Measurements from ENCODE around the gene FAM98C. TPM values are rescaled to one million over a fixed set of nuclear protein-coding genes. Genes with fewer than 3 reads are reported as not detected.

Gene FAM98C
- total and polyA plus RNA-seq, 2 of the 13 experiments (the other 11 are each of a cell fraction or from before 2014, with no cell fraction given) = 10.0 to 11.5 TPM

GRCh38 chr19:38402967-38403674 is at the start of gene FAM98C (continued):
- TF ChIP-seq MEIS2 (CRISPR knock-in tag; IDR thresholded peaks at IDR 0.05) (peak; percentile 55), E2F5 (CRISPR knock-in tag; conservative IDR thresholded peaks at IDR 0.05) (peak; percentile 83; the same call in 1 of the 2 replicates), DNMT3B (CRISPR knock-in tag; conservative IDR thresholded peaks at IDR 0.05) (no peak), ZNF687 (CRISPR knock-in tag; IDR thresholded peaks at IDR 0.05) (peak; percentile 96), STAT6 (CRISPR knock-in tag; IDR thresholded peaks at IDR 0.05; ENCODE audit: borderline replicate concordance) (peak; percentile 81; the same call in 1 of the 2 replicates), MIER2 (CRISPR knock-in tag; IDR thresholded peaks at IDR 0.05) (0 out of 2 replicates have a peak, but pooled peaks have one; percentile 49), ZNF709 (CRISPR knock-in tag; IDR thresholded peaks at IDR 0.05) (peak; percentile 96), NFYC (CRISPR knock-in tag; IDR thresholded peaks at IDR 0.05) (peak; percentile 95), ZKSCAN5 (CRISPR knock-in tag; IDR thresholded peaks at IDR 0.05) (no peak), JUND (CRISPR knock-in tag; IDR thresholded peaks at IDR 0.05) (no peak), ZNF616 (CRISPR knock-in tag; IDR thresholded peaks at IDR 0.05; ENCODE audit: low read depth) (peak; percentile 80), ZNF30 (CRISPR knock-in tag; IDR thresholded peaks at IDR 0.05) (0 out of 2 replicates have a peak, but pooled peaks have one; percentile 38), NR2F6 (IDR thresholded peaks at IDR 0.05) (no peak), NR2F6 (CRISPR knock-in tag; IDR thresholded peaks at IDR 0.05) (0 out of 2 replicates have a peak, but pooled peaks have one; percentile 37), ZNF335 (CRISPR knock-in tag; IDR thresholded peaks at IDR 0.05) (peak; percentile 56; the same call in 1 of the 2 replicates), CTCF (CRISPR knock-in tag; IDR thresholded peaks at IDR 0.05) (peak; percentile 97), ARNTL (CRISPR knock-in tag; IDR thresholded peaks at IDR 0.05) (peak; percentile 55; the same call in 1 of the 2 replicates), ZNF431 (CRISPR knock-in tag; IDR thresholded peaks at IDR 0.05; ENCODE audit: borderline replicate concordance, low read depth) (no peak), ZNF121 (CRISPR knock-in tag; IDR thresholded peaks at IDR 0.05) (0 out of 2 replicates have a peak, but pooled peaks have one; percentile 17), ZNF17 (CRISPR knock-in tag; IDR thresholded peaks at IDR 0.05) (no peak)
